Lung (tissue), 12 donors: ENCODE data around the gene PPP1R1B. TPM values are rescaled to one million over a fixed set of nuclear protein-coding genes. Genes with fewer than 3 reads are reported as not detected.

Experiments used
- ATAC-seq: fragments of 200-7000 bp; cut with Tn5 transposase; one replicate; pipeline ENCODE4 v1.9.1; 2020; ENCODE audit warnings: moderate number of reproducible peaks; ENCODE audit not compliant: insufficient read depth, low FRiP score
- DNase-seq, 3 donors: peaks; one replicate each; pipeline ENCODE4 v3.0.0-alpha.2; 2013 to 2017
- H3K27ac ChIP-seq, 2 donors: one replicate each; pipeline ENCODE4 v1.5.1; 2013; ENCODE audit warnings: mild to moderate bottlenecking in 2 of 2, moderate library complexity in 2 of 2, control low read depth in 1 of 2, inconsistent platforms in 1 of 2, low read depth in 1 of 2, low read length in 1 of 2
- H3K27me3 ChIP-seq, 3 donors: one replicate each; pipeline ENCODE4 v1.5.1; 2013; ENCODE audit warnings: low read length in 2 of 3; ENCODE audit not compliant: control insufficient read depth in 3 of 3, insufficient read depth in 3 of 3
- H3K36me3 ChIP-seq, 4 donors: one replicate each; pipeline ENCODE4 v1.5.1; 2013; ENCODE audit warnings: low read length in 4 of 4, mild to moderate bottlenecking in 1 of 4, moderate library complexity in 1 of 4; ENCODE audit not compliant: control insufficient read depth in 4 of 4, insufficient read depth in 4 of 4
- H3K4me1 ChIP-seq, 5 donors: one replicate each; pipeline ENCODE4 v1.5.1; 2013; ENCODE audit warnings: low read length in 5 of 5, mild to moderate bottlenecking in 2 of 5, moderate library complexity in 1 of 5; ENCODE audit not compliant: control insufficient read depth in 5 of 5, insufficient read depth in 5 of 5
- H3K4me3 ChIP-seq: one replicate; pipeline ENCODE4 v1.5.1; 2013; ENCODE audit warnings: mild to moderate bottlenecking, control low read depth, moderate library complexity
- H3K9ac ChIP-seq, 2 donors: one replicate each; pipeline ENCODE4 v1.5.1; 2013; ENCODE audit warnings: low read length in 2 of 2, control low read depth in 1 of 2; ENCODE audit not compliant: insufficient read depth in 1 of 2
- H3K9me3 ChIP-seq, 4 donors: one replicate each; pipeline ENCODE4 v1.5.1; 2013; ENCODE audit warnings: low read length in 3 of 4, mild to moderate bottlenecking in 1 of 4, moderate library complexity in 1 of 4; ENCODE audit not compliant: control insufficient read depth in 4 of 4, insufficient read depth in 3 of 4
- WGBS, 2 donors: extraction: QIAGEN DNeasy Blood & Tissue Kit; methylation state at CpG; one replicate each; pipeline ENCODE4 v1.1.7; 2013; 5-methylcytosine and 5-hydroxymethylcytosine counted together
- polyA plus RNA-seq, 2 donors: library from polyadenylated mRNA; stranded (reverse); fragments of 200-250 nt; gene quantifications; one replicate each; pipeline ENCODE4 v1.2.1, GENCODE V29; 2013
- total RNA-seq, 2 donors: library from RNA; depleted of rRNA in 1 of 2; stranded (reverse); fragments of >200 nt in 1 of 2; gene quantifications; one replicate each; pipeline ENCODE4 v1.2.1, GENCODE V29; 2014 to 2021
- TF ChIP-seq, protein P1 (sequence below): IDR thresholded peaks from 2 replicates; pipeline ENCODE4 v1.5.1; 2012; ENCODE audit warnings: mild to moderate bottlenecking; ENCODE audit errors: control extremely low read depth, extremely low read depth
- donor health status: control.
- donor health status: control.
- donor health status: Bipolar disorder and iron deficiency.
- donor health status: healthy.
- donor health status: DM: yes; HTN: yes; CAD: no.

PPP1R1B gene
- total and polyA plus RNA-seq, 4 donors, result 21.3 to 36.4 (median 24.8) TPM

DNA sequence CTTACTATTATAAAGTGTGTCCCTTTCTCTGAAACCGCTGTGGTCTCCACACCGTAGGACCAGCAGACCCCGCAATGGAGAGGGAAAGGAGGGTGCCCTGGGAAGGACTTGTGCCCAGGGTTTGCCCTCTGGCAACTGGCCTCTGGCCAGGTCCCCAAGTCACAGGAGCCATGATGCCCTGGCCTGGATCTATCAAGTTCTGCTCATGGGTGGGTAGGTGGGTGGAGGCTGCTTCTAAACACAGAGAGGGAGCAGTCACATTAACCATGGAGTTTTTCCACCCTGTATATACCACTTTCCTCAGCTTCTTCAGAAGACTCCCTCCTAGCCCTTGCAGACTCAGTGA, 9.7 kb upstream of the PPP1R1B start:
- WGBS, 2 donors, result 82 to 97% methylated on average over 3 of the region's 3 CpGs
- TF ChIP-seq, protein P1, sequence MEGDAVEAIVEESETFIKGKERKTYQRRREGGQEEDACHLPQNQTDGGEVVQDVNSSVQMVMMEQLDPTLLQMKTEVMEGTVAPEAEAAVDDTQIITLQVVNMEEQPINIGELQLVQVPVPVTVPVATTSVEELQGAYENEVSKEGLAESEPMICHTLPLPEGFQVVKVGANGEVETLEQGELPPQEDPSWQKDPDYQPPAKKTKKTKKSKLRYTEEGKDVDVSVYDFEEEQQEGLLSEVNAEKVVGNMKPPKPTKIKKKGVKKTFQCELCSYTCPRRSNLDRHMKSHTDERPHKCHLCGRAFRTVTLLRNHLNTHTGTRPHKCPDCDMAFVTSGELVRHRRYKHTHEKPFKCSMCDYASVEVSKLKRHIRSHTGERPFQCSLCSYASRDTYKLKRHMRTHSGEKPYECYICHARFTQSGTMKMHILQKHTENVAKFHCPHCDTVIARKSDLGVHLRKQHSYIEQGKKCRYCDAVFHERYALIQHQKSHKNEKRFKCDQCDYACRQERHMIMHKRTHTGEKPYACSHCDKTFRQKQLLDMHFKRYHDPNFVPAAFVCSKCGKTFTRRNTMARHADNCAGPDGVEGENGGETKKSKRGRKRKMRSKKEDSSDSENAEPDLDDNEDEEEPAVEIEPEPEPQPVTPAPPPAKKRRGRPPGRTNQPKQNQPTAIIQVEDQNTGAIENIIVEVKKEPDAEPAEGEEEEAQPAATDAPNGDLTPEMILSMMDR, result no peak
- peaks cover 0 to 6% (median 0%) of the 10 kb centered on the region in 4 donors for H3K9me3 ChIP-seq
- H3K9ac ChIP-seq, result no peak overlapping the region
- peaks cover 0 to 11% (median 0%) of the 10 kb centered on the region in 5 donors for H3K4me1 ChIP-seq
- no peak for ATAC-seq
- DNase-seq, result no peak
- no peak overlapping the region for H3K4me3 ChIP-seq
- no peaks in the 10 kb centered on the region for H3K36me3 ChIP-seq
- H3K27ac ChIP-seq, result no peak overlapping the region
- H3K27me3 ChIP-seq, result peaks cover 10 to 23% (median 13%) of the 10 kb centered on the region in 3 donors

DNA sequence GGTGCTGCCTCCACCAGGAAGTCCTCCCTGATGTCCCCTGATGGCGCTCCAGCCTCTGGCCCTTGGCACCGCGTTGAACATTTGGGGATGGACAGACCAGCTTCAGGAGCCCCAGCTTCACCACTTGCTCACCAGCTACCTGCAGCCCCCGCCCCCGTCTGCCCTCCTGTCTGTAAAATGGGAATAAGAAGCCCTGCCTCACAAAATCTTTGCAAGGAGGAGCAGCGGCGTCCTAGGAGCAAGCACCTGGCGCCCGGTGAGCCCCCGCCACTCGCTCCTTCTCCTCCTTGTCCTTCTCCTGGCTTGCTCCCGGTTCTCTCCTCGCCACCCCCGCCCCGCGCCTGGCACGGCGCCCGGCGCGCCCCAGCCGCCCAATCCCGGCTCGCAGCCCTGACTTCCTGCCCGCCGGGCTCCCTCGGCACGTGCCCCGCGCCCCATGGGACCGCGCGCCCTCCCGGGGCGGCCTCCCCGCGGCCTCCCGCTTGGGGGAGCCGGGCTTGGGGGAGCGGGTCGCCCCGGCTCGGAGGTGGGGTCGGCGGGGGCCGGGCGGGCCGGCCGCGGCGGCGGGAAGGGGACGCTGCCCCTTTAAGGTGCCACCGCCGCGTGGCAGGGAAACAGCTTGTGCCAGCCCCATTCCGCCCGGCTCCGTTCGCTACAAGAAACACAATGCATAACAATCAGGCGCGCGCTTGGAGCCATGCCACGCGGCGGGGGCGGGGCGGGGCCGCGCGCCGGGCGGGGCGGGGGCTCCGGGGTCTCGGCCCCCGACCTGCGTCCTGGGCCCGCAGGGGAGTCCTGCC, 9.1 kb upstream of the PPP1R1B start:
- peaks cover 4 to 23% (median 13%) of the 10 kb centered on the region in 3 donors for H3K27me3 ChIP-seq
- no peaks in the 10 kb centered on the region for H3K36me3 ChIP-seq
- 2 to 3% methylated on average over 37 to 79 of the region's 79 CpGs for WGBS, 2 donors
- DNase-seq (peak; percentile 46 to 79 (median 76)), ATAC-seq (peak; percentile 41)
- TF ChIP-seq, protein P1, result no peak
- no peak overlapping the region for H3K27ac ChIP-seq
- H3K9ac ChIP-seq, result no peak overlapping the region
- peaks cover 0 to 13% (median 0%) of the 10 kb centered on the region in 5 donors for H3K4me1 ChIP-seq
- H3K4me3 ChIP-seq, result peak overlapping the region; percentile 22
- peaks cover 0 to 6% (median 0%) of the 10 kb centered on the region in 4 donors for H3K9me3 ChIP-seq

DNA sequence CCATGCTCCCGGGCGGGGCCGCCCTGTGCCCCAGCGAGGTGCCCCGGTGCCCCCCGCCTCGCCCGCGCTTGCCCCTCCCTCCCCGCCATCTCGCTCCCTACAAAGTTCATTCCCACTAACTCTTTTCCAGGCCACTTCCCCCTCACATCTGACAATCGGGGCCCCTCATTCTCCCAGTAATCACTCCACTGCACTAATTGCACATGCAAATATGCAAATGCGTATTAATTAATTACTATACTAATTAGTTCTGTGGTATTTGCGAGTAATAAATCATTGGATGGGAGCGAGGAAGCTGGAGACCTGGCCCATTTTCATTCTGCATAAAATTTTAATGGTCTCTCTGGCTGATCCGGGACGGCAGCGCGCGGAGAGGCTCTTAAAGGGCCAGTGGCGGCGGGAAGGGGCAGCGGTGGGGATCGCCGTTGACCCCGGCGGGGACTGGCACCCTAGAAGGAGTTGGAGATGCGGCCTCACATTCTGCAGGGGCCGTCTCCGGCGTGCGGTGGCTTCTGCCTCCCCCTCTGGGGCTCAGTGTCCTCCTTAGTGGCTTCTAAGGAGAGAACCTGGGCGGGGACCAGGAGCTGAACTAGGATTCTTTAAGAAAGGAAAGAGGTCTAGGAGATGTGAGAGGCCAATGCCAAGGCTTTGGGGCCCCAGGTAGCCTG, 8.4 kb upstream of the PPP1R1B start:
- H3K9ac ChIP-seq, result no peak overlapping the region
- H3K27ac ChIP-seq, result no peak overlapping the region
- H3K9me3 ChIP-seq, result peaks cover 0 to 6% (median 0%) of the 10 kb centered on the region in 4 donors
- no peak for ATAC-seq
- TF ChIP-seq, protein P1, result no peak
- H3K4me3 ChIP-seq, result peak overlapping the region; percentile 22
- 3 to 4% methylated on average over 22 to 33 of the region's 33 CpGs for WGBS, 2 donors
- peaks cover 2 to 19% (median 13%) of the 10 kb centered on the region in 3 donors for H3K27me3 ChIP-seq
- H3K36me3 ChIP-seq, result no peaks in the 10 kb centered on the region
- peak in 2 of 3 donors; percentile 21 to 35 for DNase-seq
- H3K4me1 ChIP-seq, result peaks cover 0 to 17% (median 0%) of the 10 kb centered on the region in 5 donors
